HT1080 (cell line): Measurements from ENCODE around the gene THSD1. TPM values are rescaled to one million over a fixed set of nuclear protein-coding genes. Genes with fewer than 3 reads are reported as not detected.
"Not testable (repeated sequence)": the region's sequence is repeated elsewhere in the genome, so short reads cannot be mapped to it uniquely, and the experiment has no call there.

ENCODE experiments used
- DNase-seq: peaks from one replicate; pipeline ENCODE4 v3.0.0-alpha.2; 2015; ENCODE audit warnings: low read depth
- total RNA-seq: library from RNA; depleted of rRNA; stranded (reverse); fragments of >200 nt; shearing (Covaris generic); gene quantifications from 2 replicates; pipeline ENCODE4 v1.2.3, GENCODE V29; 2014

The THSD1 gene
- total RNA-seq, 1 experiment from 2014 or later = 13.4 TPM

DNA sequence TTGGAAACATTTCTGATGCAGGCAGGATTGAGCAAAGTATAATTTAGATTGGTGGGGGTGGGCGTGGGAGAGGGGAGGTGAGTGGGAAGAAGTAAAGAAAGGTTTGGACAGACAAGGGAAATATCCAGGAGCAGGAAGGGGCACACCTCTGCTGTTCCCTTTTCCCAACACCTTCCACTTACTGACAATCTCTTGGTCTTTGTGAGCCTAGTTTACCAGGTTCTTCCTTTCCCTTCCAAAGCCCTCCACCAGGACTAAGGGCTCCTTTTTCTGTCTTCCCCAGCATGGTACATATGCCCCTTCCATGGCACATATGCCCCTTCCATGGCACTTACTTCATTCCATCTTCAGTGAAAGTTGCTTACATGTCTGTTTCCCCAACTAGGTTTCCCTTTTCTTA is 6.2 kb upstream of the THSD1 start:
- DNase-seq = no peak

DNA sequence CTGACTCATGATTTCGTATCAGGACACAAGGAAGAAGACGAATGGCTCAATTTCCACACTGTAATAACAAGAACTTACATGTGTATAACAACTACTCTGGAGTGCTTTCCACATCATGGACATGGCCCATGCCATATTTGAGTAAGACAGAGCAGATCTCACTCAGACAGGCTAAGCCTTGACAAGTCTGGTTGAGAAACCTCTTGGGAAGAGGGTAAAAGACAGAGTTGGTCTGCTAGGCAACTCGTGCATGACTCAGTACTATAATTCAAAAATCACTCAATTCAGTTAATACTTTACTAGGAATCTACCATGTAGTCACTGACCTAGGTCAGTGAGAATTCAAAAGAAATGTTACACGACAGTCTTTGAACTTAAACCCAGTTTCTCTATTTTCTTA is 5.7 kb upstream of the THSD1 start:
- DNase-seq = peak; percentile 50

DNA sequence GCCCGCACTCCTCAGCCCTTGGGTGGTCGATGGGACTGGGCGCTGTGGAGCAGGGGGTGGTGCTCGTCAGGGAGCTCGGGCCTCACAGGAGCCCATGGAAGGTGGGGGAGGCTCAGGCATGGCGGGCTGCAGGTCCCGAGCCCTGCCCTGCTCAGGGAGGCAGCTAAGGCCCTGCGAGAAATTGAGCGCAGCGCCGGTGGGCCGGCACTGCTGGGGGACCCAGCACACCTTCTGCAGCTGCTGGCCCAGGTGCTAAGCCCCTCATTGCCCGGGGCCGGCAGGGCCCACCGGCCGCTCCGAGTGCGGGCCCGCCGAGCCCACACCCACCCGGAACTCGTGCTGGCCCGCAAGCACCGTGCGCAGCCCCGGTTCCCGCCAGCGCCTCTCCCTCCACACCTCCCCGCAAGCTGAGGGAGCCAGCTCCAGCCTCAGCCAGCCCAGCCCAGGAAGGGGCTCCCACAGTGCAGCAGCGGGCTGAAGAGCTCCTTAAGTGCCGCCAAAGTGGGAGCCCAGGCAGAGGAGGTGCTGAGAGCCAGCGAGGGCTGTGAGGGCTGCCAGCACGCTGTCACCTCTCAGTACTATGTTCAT is 2.2 kb upstream of the THSD1 start:
- DNase-seq = not testable (repeated sequence)

DNA sequence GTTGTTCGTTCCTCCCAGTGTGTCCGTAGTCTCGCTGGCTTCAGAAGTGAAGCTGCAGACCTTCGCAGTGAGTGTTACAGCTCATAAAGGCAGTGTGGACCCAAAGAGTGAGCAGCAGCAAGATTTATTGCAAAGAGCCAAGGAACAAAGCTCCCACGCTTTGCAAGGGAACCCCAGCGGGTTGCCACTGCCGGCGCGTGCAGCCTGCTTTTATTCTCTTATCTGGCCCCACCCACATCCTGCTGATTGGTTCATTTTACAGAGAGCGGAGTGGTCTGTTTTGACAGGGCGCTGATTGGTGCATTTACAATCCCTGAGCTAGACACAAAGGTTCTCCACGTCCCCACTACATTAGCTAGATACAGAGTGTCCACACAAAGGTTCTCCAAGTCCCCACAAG is 1.5 kb upstream of the THSD1 start:
- DNase-seq = not testable (repeated sequence)

DNA sequence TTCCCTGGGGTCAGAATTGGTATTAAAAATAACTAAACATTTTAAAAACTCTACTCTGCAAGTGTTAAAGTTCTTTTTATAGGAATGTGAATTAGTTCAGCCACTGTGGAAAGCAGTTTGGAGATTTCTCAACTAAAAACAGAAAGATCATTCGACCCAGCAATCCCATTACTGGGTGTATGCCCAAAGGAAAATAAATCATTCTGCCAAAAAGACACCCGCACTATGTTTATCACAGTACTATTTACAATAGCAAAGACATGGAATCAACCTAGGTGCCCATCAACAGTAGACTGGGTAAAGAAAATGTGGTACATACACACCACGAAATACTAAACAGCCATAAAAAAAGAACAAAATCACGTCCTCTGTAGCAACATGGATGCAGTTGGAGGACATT is 657 bp upstream of the THSD1 start:
- DNase-seq = no peak

DNA sequence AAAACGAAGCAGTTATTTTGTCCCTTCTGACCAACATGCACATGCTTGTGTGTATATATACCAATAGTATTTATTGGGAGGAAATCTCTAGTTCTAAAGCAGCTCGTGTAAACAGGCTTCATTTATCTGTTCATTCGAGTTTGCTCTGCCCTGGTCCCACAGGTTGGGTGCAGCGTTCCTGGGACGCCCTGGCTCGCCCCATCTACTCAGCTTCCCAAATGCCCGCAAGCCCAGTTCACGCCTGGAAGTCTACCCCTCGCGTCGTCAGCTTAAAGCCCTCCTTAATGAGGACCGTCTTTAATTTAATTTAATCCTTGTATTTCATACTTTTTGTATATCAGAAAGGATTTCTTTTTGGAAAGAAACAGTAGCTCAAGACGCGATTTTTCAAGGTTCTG is 604 bp downstream of the THSD1 start:
- no peak for DNase-seq

DNA sequence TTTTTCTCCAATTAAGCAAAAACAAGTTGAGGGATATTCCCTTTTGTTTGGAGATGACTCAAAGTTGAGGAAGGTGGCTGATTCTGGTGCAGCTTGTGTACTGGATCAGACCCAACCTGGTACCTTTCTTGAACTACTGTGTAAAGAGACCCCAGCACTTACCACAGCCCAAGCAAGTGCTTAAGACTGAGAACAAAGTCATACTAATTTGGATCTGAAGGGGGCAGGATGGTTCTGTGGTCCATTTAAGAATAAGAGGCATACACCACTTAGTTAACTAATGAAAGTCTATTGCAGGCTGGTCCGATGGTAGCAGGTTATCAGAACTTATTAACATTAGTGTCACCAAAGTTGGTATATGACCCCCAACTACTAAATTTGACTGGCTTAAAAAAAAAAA is 6.3 kb downstream of the THSD1 start:
- DNase-seq = no peak

DNA sequence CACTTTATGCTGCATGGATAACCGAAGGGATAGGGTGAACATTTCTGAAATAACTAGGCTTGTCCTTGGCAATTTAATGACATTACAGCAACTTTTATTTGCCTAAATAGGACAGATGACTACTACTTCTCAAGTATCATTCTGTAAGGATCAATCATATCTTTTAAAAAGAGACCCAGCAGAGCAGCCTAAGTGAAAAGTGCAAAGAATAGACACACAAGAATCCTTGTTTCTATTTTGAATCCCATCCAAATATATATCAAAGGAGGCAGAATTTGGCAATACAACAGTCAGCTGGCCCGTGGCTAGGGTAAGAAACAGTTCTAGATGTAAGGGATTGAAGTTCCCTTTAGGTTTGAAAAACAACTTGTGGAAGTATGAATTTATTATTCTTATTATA is 6.9 kb downstream of the THSD1 start:
- no peak for DNase-seq

DNA sequence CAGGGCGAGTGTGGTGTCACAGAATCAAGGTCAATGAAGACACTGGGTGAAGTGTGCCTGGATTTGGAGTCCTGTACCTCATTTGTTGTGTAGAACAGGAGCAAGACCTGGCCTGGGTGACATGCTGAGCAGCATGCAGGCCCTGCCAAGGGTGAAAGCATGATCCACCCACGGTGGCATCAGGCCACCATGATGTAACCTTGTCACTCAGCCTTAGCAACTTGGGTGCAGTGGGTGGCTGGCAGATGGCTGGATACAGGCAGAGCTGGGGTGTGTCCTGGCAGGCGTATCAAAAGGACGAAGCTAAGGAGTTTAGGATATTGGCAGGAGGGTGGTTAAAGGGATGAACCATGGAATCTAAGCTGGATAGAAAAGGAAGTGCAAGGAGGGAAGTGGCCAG is 10.3 kb downstream of the THSD1 start:
- DNase-seq = no peak

DNA sequence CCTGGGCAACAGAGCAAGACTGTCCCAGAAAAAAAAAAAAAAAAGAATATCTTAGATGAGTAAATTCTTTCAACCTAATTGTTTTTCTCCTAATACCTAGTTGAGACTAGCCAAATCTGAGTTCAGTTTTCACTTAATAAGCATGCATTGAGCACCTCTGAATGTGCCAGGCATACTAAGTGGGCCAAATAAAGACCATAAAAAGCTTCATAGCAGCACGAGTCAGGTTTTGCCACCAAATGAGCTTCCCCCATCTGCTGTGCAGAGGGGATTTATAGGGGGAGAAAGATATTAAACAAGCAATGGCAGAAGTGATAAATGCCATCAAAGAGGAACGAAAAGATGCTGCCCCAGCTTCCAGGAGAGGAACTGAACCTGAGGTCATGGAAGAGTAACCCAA is 11.4 kb downstream of the THSD1 start:
- DNase-seq = no peak

DNA sequence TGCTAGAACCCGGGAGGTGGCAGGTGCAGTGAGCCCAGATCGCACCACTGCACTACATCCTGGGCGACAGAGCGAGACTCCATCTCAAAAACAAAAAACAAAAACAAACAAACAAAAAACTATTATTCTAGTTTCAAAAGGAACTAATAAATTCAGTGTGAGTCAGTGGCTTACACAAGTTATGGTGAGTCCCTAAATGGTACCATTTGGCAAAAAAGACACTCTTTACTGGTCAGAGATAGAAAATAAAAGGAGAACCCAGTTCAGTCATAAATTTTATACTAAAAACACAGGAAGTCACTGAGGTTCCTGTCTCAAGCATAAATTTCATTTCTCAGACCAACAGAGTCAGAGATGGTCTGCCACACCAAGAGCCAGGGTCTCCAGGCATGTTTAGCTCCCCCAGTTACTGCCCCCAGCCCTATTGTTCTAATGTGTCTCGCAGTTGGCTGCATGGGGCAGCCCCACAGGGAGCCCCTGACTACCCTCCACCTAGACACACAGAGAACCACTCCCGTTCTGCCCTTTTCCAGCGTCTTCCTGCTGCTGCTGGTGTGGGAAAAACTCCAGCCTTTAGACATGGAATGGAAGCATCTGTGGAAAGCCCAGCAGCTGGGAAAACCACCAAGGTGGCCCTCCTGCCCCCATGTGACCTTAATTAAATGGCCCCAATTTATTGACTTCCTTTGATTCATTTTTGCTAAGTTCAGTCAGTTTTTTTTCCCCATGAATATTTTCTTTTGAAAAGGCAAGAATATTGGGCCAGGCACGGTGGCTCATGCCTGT is 12.2 kb downstream of the THSD1 start:
- DNase-seq = no peak

DNA sequence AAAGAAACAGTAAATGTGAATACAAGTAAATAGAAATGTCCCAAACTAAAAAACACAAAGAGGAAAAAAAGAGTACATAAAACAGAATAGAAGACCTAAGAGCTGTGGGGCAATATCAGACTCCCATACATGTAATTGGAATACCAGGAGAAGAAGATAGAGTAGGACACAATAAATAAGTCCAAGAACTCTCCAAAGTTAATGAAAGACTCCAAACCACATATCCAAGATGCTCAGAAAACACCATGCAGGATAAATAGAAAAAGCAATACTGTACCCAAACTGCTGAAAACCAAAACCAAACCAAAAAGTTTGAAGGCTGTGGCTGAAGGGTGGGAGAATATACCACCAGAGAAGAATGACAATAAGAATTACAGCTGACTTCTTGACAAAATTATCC is 18.3 kb downstream of the THSD1 start:
- no peak for DNase-seq

DNA sequence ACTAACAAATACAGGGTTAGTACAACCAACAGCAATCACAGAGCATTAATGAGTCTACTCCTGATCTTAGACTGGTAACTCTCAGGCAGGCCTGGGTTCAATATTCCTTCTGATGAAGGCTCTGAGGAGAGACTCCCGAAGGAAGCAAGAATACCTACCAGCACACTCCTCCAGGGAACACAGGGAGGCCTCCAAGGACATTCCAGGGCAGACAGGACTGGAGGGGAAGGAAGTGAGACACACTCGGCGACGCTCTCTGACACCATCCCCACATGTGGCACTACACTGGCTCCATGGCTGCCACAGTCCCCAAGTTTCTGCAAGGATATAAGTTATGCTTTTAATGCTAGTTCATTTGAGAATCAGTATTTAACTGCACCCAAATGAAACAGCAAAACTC is 20.1 kb downstream of the THSD1 start:
- DNase-seq = no peak

DNA sequence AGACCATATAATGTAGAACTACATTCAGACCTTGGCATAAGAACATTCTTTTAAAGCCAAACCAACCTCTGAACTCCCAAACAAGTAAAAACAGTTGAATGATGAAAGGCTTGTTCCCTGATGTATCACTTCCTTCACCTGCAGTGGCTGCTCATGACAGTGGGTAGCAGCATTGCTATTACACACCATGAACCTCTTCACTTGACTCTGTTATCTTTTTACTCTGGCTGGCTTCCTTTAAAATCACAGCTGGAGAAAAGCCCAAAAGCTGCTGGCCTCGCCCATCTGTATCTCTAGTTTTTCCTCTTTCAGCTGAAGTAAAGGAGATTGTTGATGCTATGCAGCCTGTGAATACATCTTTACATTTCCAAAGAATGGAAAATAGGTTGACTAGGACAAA is 22.6 kb downstream of the THSD1 start:
- peak; percentile 22 for DNase-seq

DNA sequence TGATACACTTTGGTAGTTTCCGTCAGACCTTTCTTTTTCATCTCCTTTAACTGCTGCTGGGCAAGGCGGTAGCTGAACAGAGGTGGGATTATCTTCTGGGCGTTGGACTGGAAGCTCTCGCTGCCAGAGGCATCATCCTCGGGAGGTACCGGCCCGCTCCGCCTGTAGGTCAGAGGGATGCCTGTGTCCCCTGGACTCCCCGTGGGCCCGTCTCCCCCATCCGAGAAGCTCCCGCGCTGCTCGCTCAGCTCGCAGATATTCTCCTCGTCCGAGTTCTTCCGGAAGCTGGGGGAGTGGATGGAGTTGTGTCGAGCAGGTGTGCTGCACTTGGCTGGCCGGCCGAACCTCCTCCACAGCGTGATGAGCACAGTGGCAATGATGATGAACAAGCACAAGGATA is 27.7 kb downstream of the THSD1 start:
- DNase-seq = no peak

DNA sequence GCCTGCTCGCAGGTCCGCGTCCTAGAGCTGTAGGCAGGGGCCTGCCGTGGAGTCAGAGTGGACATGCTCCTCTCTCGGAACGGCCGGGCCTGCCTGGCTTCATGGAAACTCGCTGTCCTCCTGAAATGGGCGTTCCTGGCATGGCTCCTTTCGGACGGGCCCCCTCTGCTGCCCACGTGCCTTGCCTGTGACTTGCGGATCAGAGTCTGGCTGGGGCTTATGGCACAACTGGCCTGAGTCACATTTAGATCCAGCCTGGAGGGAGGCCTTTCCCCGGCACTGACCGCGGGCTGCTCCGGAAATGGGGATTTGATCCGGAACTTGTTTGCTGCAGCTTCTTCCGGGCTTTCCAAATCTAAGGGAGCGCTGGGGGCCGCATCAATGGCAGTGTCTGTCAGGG is 28.1 kb downstream of the THSD1 start:
- no peak for DNase-seq

DNA sequence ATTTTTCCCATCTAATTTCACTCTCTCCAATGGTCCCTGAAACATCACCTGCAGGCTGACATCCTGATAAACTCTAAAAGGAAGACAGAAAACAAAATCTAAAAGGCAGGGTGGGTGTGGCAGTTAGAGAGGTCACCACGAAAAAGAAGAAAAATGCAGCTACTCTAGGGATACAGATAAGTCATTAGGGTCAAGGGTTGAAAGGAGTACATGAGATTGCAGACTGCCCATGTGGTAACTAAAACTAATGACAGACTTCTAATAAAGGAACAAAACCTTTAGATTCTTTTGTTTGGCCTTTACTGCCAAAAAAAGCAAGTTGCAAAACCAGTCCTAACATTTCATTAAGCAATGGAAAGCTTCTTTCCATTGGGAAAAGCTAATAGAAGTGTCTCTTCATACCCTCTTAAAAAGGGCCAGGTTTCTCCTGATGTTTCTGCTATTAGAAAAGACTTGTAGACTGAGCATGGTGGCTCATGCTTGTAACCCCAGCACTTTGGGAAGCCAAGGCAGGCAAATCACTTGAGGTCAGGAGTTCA is 31.0 kb downstream of the THSD1 start:
- DNase-seq = no peak

DNA sequence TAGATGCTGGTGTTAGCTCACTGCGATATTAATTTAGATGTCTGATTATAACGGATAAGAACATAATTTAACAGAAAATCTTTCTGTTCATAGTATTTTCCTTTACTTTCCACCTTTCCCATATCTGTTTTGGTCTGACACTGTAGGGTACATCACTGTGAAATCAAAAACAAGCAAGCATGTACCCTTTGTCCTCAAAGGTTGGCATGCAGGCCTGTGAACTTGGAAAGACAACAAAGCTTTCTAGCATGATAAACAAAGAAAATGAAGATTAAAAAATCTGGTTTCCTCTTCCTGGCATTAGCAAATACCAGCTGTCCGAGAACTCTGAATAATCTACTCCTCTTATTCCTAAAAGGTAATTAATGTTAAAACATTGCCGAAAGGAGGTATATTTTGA is 31.6 kb downstream of the THSD1 start:
- DNase-seq = no peak

DNA sequence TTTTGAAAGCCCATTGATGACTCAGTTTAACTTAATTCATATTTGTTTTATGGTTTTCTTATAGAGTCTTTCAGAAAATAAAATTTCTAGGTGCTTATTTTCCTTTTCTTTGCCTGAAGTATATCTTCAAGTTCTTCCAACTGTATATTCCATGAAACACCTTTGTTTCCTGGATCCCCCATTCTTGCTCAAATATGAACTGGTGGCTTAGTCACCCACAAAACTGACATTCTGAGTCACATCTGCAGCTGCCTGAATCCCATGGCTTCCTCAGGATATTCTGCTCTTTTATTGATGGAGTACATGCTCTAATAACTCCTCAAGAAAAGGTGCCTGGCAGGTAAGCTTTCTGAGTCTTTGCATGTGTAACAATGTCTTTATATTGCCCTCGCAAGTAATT is 32.7 kb downstream of the THSD1 start:
- DNase-seq = peak; percentile 70

DNA sequence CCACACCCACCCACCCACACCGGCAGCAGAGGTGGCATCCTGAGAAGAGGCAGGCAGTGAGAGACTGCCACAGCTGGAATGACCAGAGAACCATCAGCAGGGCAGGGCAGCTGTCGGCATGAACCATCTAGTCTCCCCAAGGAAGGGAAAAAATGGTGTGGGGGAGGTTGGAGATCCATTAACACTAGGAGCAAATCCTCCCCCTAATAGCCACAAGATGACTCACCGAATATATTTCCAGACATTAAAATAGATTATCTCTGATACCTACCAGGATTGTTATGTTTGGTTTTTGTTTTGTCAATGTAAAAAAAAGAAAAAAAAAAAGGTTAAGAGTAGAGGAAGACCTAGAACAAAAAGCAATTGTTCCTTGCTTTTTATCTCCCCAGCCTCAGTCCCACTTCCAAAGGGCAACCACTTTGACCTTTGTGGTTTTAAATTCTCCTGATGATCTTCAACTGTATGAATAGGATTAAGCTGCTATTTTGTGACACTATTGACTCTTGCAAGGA is 34.2 kb downstream of the THSD1 start:
- DNase-seq = peak; percentile 93

DNA sequence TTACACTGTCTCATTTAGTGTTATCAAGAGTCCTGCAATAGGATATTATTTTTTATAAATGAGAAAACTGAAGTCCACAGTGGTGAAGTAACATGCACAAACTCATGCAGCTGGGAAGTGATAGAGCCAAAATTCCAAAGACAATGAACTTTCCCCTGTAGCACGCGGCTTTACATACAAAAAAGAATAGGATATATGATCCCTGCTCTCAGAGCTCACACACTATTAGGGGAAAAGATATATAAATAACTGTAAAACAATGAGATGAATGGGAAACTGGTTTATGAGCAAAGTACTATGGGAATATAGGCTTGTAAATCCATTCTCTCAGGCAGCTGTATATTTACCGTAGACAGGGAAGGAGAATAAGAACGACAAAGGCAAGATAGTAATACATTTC is 39.7 kb downstream of the THSD1 start:
- no peak for DNase-seq

DNA sequence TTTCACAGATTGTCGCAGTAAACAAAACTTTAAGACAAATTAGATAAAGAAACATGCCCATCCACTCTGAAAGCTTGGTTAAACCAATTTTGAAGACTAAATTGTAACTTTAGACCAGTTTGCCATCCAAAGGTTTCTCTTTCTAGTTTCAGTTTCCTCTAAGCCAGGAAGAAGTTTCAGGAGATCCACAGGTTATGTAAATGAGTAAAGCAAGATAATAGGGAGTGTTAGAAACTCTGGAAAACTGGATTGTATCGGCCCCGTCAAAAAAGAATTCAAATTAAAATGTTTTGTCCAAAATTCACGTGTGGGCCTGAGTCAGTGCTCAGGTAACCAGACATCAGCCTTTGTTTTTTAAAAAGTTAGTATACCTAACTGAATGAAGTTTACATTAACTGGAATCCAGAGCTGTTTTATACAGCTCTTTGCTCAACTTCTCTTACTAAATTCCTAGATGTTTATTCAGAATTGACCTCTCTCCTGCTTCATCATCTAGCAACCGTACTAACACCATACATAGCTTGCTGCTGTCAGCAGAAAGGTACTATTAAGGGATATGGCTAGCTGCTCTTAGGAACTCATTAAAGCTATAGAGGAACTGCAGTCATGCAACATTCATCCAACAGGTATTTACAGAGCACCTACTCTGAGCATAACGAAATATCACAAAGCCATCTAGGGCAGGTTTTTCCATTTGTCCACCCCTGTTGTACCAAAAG is 43.6 kb downstream of the THSD1 start:
- DNase-seq = not testable (repeated sequence)
